Parathyroid adenoma (tissue), 2 donors: Measurements from ENCODE around the gene AOAH.

Experiments used
- H2AFZ ChIP-seq: fragments of 300-600 bp; sonication (generic); one replicate; pipeline ENCODE4 v1.7.0; 2017; ENCODE audit warnings: antibody characterized with exemption, mild to moderate bottlenecking
- H3K27ac ChIP-seq: fragments of 300-600 bp; sonication (generic); one replicate; pipeline ENCODE4 v1.7.0; 2017
- H3K27me3 ChIP-seq: fragments of 300-600 bp; sonication (generic); one replicate; pipeline ENCODE4 v1.7.0; 2017; ENCODE audit warnings: low read length; ENCODE audit not compliant: control insufficient read depth, insufficient read depth
- H3K36me3 ChIP-seq: fragments of 300-600 bp; sonication (generic); one replicate; pipeline ENCODE4 v1.7.0; 2017; ENCODE audit warnings: low read length; ENCODE audit not compliant: control insufficient read depth, insufficient read depth
- H3K4me1 ChIP-seq: fragments of 300-600 bp; sonication (generic); one replicate; pipeline ENCODE4 v1.7.0; 2017; ENCODE audit warnings: control low read depth
- H3K4me2 ChIP-seq: fragments of 300-600 bp; sonication (generic); one replicate; pipeline ENCODE4 v1.7.0; 2017; ENCODE audit warnings: low read length
- H3K4me3 ChIP-seq: fragments of 300-600 bp; sonication (generic); one replicate; pipeline ENCODE4 v1.7.0; 2017; ENCODE audit warnings: low read depth, low read length
- H3K79me2 ChIP-seq: fragments of 300-600 bp; sonication (generic); one replicate; pipeline ENCODE4 v1.7.0; 2017; ENCODE audit warnings: control low read depth
- H3K9ac ChIP-seq: fragments of 300-600 bp; sonication (generic); one replicate; pipeline ENCODE4 v1.7.0; 2017; ENCODE audit warnings: mild to moderate bottlenecking
- H3K9me3 ChIP-seq: fragments of 300-600 bp; sonication (generic); one replicate; pipeline ENCODE4 v1.7.0; 2017; ENCODE audit warnings: low read length; ENCODE audit not compliant: control insufficient read depth
- TF ChIP-seq, protein P1 (sequence below): fragments of 300-600 bp; sonication (generic); IDR thresholded peaks from one replicate; pipeline ENCODE4 v1.7.0; 2017; ENCODE audit warnings: antibody characterized with exemption, mild to moderate bottlenecking
- donor health status: primary hyperparathyroidism.

The AOAH gene

DNA sequence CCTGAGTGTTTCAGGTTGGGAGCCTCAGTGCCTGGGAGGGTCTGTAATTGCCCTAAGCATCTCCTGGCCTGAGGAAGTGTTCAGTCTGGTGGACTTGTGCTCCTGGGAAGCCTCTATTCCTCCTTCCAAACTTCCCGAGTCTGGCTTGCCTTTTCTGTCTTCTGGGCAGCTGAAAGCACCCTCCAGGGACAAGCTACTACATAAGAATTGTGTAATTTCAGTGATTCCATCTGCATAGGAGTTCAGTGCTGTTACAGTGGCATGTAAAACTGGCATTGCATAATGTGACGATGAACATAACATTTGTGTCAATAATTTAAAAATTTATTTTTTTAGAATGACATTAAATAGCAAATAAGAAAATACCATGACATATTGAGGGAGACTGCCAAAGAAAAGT, 109.3 kb downstream of the AOAH start:
- TF ChIP-seq, protein P1, sequence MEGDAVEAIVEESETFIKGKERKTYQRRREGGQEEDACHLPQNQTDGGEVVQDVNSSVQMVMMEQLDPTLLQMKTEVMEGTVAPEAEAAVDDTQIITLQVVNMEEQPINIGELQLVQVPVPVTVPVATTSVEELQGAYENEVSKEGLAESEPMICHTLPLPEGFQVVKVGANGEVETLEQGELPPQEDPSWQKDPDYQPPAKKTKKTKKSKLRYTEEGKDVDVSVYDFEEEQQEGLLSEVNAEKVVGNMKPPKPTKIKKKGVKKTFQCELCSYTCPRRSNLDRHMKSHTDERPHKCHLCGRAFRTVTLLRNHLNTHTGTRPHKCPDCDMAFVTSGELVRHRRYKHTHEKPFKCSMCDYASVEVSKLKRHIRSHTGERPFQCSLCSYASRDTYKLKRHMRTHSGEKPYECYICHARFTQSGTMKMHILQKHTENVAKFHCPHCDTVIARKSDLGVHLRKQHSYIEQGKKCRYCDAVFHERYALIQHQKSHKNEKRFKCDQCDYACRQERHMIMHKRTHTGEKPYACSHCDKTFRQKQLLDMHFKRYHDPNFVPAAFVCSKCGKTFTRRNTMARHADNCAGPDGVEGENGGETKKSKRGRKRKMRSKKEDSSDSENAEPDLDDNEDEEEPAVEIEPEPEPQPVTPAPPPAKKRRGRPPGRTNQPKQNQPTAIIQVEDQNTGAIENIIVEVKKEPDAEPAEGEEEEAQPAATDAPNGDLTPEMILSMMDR: no peak
- H3K9me3 ChIP-seq: no peaks in the 10 kb centered on the region
- H3K27me3 ChIP-seq: no peaks in the 10 kb centered on the region
- H2AFZ ChIP-seq: no peak overlapping the region
- H3K36me3 ChIP-seq: no peaks in the 10 kb centered on the region
- no peak overlapping the region for H3K9ac ChIP-seq
- H3K4me3 ChIP-seq: no peak overlapping the region
- no peak overlapping the region for H3K4me2 ChIP-seq
- H3K27ac ChIP-seq: no peak overlapping the region
- no peaks in the 10 kb centered on the region for H3K4me1 ChIP-seq
- H3K79me2 ChIP-seq: no peaks in the 10 kb centered on the region

DNA sequence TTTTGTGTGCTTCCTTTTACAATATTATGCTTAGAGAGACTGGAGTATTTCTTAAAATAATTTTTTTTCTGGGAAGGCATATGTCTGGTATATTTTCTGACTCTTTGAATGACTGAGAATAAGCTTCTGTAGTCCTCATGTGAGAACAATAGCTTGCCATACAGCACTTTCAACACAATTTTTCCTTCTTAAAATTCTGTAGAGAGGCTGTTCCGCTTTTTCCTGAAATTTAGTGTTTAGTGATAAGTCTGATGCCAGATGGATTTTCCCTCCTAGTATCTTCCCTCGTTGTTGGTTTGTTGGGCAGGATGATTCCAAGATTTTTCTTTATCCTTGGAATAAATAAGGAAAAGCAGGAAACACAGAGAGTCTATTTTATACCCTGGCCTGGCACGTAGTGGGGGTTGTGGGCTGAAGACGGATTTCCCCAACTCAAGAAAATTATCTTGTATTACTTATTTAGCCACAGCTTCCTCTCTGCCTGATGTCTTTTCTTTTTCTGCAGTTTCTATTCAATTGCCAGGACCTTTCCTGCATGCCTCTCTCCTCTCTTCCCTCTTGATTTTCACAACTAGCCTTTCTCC, 111.2 kb downstream of the AOAH start:
- Histone ChIP-seq H3K4me1 (no peaks in the 10 kb centered on the region), H3K4me2 (no peak overlapping the region), H3K9ac (no peak overlapping the region), H3K9me3 (no peaks in the 10 kb centered on the region), H3K27me3 (no peaks in the 10 kb centered on the region), H3K79me2 (no peaks in the 10 kb centered on the region), H3K4me3 (no peak overlapping the region), H3K27ac (no peak overlapping the region), H3K36me3 (no peaks in the 10 kb centered on the region), H2AFZ (no peak overlapping the region)
- TF ChIP-seq, protein P1: no peak

DNA sequence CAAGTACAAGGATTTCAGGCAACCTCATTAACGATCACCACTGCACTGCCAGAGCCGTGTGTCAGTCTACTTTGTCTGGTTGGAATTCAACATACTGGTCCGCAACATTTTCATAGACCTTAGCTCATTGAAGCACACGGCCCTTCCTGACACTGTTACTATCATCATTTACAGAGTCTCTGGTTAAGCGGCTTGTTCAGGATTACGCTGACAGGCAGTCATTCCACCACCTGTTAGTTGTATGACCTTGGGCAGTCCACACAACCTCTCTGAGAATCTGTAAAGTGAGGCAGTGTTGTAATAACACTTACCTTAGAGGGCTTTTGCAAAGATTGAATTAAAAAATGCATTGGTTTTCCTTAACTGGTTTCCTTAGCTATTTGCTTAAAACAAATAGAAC, 112.6 kb downstream of the AOAH start:
- no peak overlapping the region for H3K9ac ChIP-seq
- no peaks in the 10 kb centered on the region for H3K4me1 ChIP-seq
- no peak overlapping the region for H3K4me3 ChIP-seq
- H3K4me2 ChIP-seq: no peak overlapping the region
- H2AFZ ChIP-seq: no peak overlapping the region
- no peaks in the 10 kb centered on the region for H3K79me2 ChIP-seq
- TF ChIP-seq, protein P1: no peak
- no peaks in the 10 kb centered on the region for H3K9me3 ChIP-seq
- no peak overlapping the region for H3K27ac ChIP-seq
- H3K27me3 ChIP-seq: no peaks in the 10 kb centered on the region
- H3K36me3 ChIP-seq: no peaks in the 10 kb centered on the region

DNA sequence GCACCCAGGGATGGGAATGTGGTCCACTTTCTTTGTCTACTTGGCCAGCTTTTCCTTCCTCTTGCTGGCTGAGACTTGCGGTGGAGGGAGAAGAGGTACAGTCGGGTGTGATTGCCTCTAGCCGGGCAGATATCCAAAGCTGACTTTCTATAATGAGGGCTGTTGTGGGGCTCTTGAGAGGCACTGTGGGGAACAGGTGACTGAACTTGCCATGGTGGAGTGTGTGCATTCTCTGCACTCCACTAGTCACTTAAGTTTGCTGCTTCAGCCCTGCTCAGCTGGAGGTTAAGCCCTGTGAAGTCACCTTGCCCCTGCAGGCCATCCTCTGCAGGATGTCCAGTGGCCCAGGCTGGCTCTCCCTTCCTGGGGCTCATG, 116.6 kb downstream of the AOAH start:
- TF ChIP-seq, protein P1: no peak
- no peak overlapping the region for H3K9ac ChIP-seq
- H3K79me2 ChIP-seq: no peaks in the 10 kb centered on the region
- no peak overlapping the region for H3K4me3 ChIP-seq
- H3K36me3 ChIP-seq: no peaks in the 10 kb centered on the region
- H3K9me3 ChIP-seq: no peaks in the 10 kb centered on the region
- no peaks in the 10 kb centered on the region for H3K4me1 ChIP-seq
- H3K4me2 ChIP-seq: no peak overlapping the region
- no peaks in the 10 kb centered on the region for H3K27me3 ChIP-seq
- no peak overlapping the region for H3K27ac ChIP-seq
- H2AFZ ChIP-seq: no peak overlapping the region

DNA sequence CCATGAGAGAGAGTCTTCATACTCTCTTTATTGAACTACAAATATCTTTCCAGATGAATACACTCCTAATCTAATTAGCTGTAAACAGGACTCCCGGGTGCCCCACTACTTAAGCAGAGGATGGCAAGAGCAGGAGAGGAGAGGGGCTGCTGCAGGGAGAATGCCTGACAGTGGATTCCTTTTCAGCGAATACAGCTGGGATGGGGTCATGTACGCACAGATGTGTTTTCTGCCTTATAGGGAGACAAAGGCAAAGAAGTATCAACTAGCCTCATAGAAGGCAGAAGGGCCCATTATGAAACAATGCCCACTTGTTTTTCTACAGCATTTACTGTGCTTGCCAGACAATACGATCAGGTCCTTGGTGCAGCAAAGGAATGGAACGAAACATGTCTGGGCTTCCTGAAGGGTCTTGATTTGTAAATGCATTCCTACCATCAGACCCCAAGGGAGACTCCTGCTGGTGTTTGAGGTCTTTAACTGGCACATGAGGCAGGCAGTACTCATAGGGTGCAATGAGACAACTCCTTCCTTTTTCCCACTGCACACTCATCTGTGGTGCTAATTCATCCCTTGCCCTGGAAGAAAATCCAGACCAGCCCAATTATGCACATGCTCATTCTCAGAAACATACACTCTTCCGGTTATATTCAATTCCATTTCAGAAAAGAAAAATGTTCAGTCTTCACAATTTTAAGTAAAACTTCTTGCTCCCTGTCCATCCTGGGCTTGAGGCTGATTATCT, 117.1 kb downstream of the AOAH start:
- TF ChIP-seq, protein P1: no peak
- no peaks in the 10 kb centered on the region for H3K4me1 ChIP-seq
- no peaks in the 10 kb centered on the region for H3K79me2 ChIP-seq
- no peak overlapping the region for H2AFZ ChIP-seq
- no peaks in the 10 kb centered on the region for H3K27me3 ChIP-seq
- H3K4me2 ChIP-seq: no peak overlapping the region
- H3K36me3 ChIP-seq: no peaks in the 10 kb centered on the region
- no peaks in the 10 kb centered on the region for H3K9me3 ChIP-seq
- H3K4me3 ChIP-seq: no peak overlapping the region
- no peak overlapping the region for H3K27ac ChIP-seq
- H3K9ac ChIP-seq: no peak overlapping the region
